Lung (tissue), 12 donors: ENCODE data around the gene ADAMTS12. TPM values are rescaled to one million over a fixed set of nuclear protein-coding genes. Genes with fewer than 3 reads are reported as not detected.
A peak's percentile ranks its signal among the peaks of the same experiment; 100 is the strongest.

Source experiments
- ATAC-seq: fragments of 200-7000 bp; cut with Tn5 transposase; one replicate; pipeline ENCODE4 v1.9.1; 2020; ENCODE audit warnings: moderate number of reproducible peaks; ENCODE audit not compliant: insufficient read depth, low FRiP score
- DNase-seq, 3 donors: peaks; one replicate each; pipeline ENCODE4 v3.0.0-alpha.2; 2013 to 2017
- H3K27ac ChIP-seq, 2 donors: one replicate each; pipeline ENCODE4 v1.5.1; 2013; ENCODE audit warnings: mild to moderate bottlenecking in 2 of 2, moderate library complexity in 2 of 2, control low read depth in 1 of 2, inconsistent platforms in 1 of 2, low read depth in 1 of 2, low read length in 1 of 2
- H3K27me3 ChIP-seq, 3 donors: one replicate each; pipeline ENCODE4 v1.5.1; 2013; ENCODE audit warnings: low read length in 2 of 3; ENCODE audit not compliant: control insufficient read depth in 3 of 3, insufficient read depth in 3 of 3
- H3K36me3 ChIP-seq, 4 donors: one replicate each; pipeline ENCODE4 v1.5.1; 2013; ENCODE audit warnings: low read length in 4 of 4, mild to moderate bottlenecking in 1 of 4, moderate library complexity in 1 of 4; ENCODE audit not compliant: control insufficient read depth in 4 of 4, insufficient read depth in 4 of 4
- H3K4me1 ChIP-seq, 5 donors: one replicate each; pipeline ENCODE4 v1.5.1; 2013; ENCODE audit warnings: low read length in 5 of 5, mild to moderate bottlenecking in 2 of 5, moderate library complexity in 1 of 5; ENCODE audit not compliant: control insufficient read depth in 5 of 5, insufficient read depth in 5 of 5
- H3K4me3 ChIP-seq: one replicate; pipeline ENCODE4 v1.5.1; 2013; ENCODE audit warnings: mild to moderate bottlenecking, control low read depth, moderate library complexity
- H3K9ac ChIP-seq, 2 donors: one replicate each; pipeline ENCODE4 v1.5.1; 2013; ENCODE audit warnings: low read length in 2 of 2, control low read depth in 1 of 2; ENCODE audit not compliant: insufficient read depth in 1 of 2
- H3K9me3 ChIP-seq, 4 donors: one replicate each; pipeline ENCODE4 v1.5.1; 2013; ENCODE audit warnings: low read length in 3 of 4, mild to moderate bottlenecking in 1 of 4, moderate library complexity in 1 of 4; ENCODE audit not compliant: control insufficient read depth in 4 of 4, insufficient read depth in 3 of 4
- WGBS, 2 donors: extraction: QIAGEN DNeasy Blood & Tissue Kit; methylation state at CpG; one replicate each; pipeline ENCODE4 v1.1.7; 2013; 5-methylcytosine and 5-hydroxymethylcytosine counted together
- polyA plus RNA-seq, 2 donors: library from polyadenylated mRNA; stranded (reverse); fragments of 200-250 nt; gene quantifications; one replicate each; pipeline ENCODE4 v1.2.1, GENCODE V29; 2013
- total RNA-seq, 2 donors: library from RNA; depleted of rRNA in 1 of 2; stranded (reverse); fragments of >200 nt in 1 of 2; gene quantifications; one replicate each; pipeline ENCODE4 v1.2.1, GENCODE V29; 2014 to 2021
- TF ChIP-seq, protein P1 (sequence below): IDR thresholded peaks from 2 replicates; pipeline ENCODE4 v1.5.1; 2012; ENCODE audit warnings: mild to moderate bottlenecking; ENCODE audit errors: control extremely low read depth, extremely low read depth
- donor health status: control.
- donor health status: control.
- donor health status: Bipolar disorder and iron deficiency.
- donor health status: healthy.
- donor health status: DM: yes; HTN: yes; CAD: no.

ADAMTS12 gene
- total and polyA plus RNA-seq, 4 donors: 1.3 to 55.1 (median 4.3) TPM

DNA sequence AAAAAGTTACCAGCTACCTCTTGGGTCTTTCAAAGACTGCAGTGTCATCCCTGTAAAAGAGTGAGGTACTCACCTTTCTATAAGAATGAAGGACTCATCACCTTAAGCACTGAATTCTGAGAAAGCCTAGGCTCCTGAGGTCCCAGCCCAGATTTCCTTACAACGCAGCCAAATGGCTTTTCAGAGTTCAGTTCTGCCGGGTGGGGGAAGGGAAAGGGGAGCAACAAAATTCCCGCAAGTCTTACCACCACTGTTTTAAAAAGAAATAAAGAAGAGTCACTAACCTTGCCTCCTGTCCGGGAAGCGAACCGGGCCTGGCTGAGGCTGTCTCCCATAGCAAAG lies 373 bp downstream of the ADAMTS12 start:
- Histone ChIP-seq H3K36me3 (no peaks in the 10 kb centered on the region), H3K27me3 (no peaks in the 10 kb centered on the region), H3K9me3 (no peaks in the 10 kb centered on the region), H3K27ac (peak overlapping the region in 1 of 2 donors; percentile 15), H3K4me3 (peak overlapping the region; percentile 11), H3K4me1 (peaks cover 4 to 40% (median 7%) of the 10 kb centered on the region in 5 donors), H3K9ac (peak overlapping the region; percentile 63 to 91)
- TF ChIP-seq, protein P1, sequence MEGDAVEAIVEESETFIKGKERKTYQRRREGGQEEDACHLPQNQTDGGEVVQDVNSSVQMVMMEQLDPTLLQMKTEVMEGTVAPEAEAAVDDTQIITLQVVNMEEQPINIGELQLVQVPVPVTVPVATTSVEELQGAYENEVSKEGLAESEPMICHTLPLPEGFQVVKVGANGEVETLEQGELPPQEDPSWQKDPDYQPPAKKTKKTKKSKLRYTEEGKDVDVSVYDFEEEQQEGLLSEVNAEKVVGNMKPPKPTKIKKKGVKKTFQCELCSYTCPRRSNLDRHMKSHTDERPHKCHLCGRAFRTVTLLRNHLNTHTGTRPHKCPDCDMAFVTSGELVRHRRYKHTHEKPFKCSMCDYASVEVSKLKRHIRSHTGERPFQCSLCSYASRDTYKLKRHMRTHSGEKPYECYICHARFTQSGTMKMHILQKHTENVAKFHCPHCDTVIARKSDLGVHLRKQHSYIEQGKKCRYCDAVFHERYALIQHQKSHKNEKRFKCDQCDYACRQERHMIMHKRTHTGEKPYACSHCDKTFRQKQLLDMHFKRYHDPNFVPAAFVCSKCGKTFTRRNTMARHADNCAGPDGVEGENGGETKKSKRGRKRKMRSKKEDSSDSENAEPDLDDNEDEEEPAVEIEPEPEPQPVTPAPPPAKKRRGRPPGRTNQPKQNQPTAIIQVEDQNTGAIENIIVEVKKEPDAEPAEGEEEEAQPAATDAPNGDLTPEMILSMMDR: no peak
- WGBS, 2 donors: 8 to 9% methylated on average over 6 of the region's 6 CpGs
- ATAC-seq: no peak
- DNase-seq: peak in 1 of 3 donors; percentile 43

DNA sequence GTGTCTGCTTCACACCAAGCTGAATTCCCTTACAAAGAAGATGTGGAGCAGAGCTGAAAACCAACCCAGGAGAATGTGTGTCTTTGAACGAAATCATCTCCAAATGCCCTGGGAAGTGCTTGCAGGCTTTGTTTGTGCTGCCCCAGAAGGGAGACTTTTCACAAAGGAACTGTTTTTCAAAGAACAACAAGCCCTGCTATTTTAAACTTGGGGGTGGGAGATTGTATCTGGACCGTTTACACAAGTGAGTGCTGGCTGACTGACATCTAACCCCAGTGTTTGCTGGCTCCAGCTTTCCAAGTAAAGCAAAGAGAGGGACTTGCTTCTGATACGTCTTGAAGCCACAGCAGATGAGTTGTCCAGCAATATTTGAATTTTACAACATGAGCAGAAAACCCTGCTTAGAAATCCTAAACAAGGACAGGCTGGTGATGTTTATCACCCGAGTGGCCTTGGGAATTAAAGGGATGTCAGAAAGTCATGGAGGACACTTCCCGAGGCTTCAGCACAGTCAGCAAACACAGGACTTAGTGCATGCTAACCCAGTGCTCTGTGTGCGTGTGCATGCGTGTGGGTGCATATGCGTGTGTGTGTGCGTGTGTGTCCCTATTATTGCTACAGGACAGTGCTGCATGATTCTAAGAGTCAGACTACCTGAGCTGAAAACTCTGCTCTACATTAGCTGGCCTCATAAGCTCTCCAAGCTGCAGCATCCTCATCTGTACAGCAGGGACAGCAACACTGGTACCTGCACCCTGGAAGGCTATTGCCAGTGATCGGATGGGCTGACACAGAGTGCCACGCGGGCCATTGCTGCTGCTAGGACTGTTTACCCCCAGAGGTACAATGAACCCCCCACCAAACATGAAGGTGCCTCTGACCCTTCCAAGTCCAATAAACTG lies 1.4 kb downstream of the ADAMTS12 start:
- H3K27me3 ChIP-seq: no peaks in the 10 kb centered on the region
- no peaks in the 10 kb centered on the region for H3K9me3 ChIP-seq
- no peaks in the 10 kb centered on the region for H3K36me3 ChIP-seq
- H3K4me3 ChIP-seq: no peak overlapping the region
- WGBS, 2 donors: 61 to 69% methylated on average over 12 of the region's 12 CpGs
- peak overlapping the region; percentile 63 to 91 for H3K9ac ChIP-seq
- H3K27ac ChIP-seq: no peak overlapping the region
- H3K4me1 ChIP-seq: peaks cover 4 to 49% (median 7%) of the 10 kb centered on the region in 5 donors
- DNase-seq: peak; percentile 65 to 93 (median 90)
- TF ChIP-seq, protein P1: no peak
- no peak for ATAC-seq

DNA sequence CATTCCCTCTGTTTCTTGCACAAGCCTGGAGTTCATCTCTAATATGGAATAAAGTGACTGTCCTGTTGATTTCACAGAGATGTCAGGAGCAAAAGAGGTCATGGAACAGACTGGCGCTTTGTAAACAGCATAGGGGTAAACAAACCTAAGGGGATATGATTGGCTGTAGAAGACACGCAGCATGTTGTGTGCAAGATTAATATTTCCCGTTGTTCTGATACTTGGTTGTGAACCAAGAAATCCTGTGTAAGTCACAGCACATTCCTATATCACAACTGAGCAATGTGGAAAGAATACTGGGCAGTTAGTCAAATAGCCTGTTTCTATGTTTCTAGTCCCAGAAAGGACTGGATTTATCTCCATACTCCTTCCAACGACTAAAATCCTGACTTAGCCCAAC lies 3.2 kb downstream of the ADAMTS12 start:
- ATAC-seq (no peak), DNase-seq (peak; percentile 73 to 96 (median 94))
- 55 to 76% methylated on average over 4 of the region's 4 CpGs for WGBS, 2 donors
- Histone ChIP-seq H3K36me3 (no peaks in the 10 kb centered on the region), H3K27me3 (no peaks in the 10 kb centered on the region), H3K4me1 (peaks cover 4 to 57% (median 7%) of the 10 kb centered on the region in 5 donors), H3K9me3 (no peaks in the 10 kb centered on the region), H3K9ac (no peak overlapping the region), H3K4me3 (no peak overlapping the region), H3K27ac (no peak overlapping the region)
- TF ChIP-seq, protein P1: no peak
